Measurements from ENCODE around the gene ANAPC2.
A peak's percentile ranks its signal among the peaks of the same experiment; 100 is the strongest.

- peak in 1 of 2 donors; percentile 7 for TF ChIP-seq POLR2A (IDR thresholded peaks at IDR 0.05)
- no peak for TF ChIP-seq CTCF (IDR thresholded peaks at IDR 0.05 in 4 of 5, conservative IDR thresholded peaks at IDR 0.05 in 1 of 5)
Observed at GRCh38 chr9:137222190-137223077, 34.1 kb upstream of the ANAPC2 start, which contains the start of gene RNF208.

Data from gastrocnemius medialis (tissue), 4 donors.